GM18868 (cell line): ENCODE results near the gene TRAPPC10.

Experiments used
- ATAC-seq: cut with Tn5 transposase; IDR thresholded peaks from one replicate; pipeline ENCODE4 v1.9.1; 2021; ENCODE audit warnings: mild to moderate bottlenecking, moderate library complexity; ENCODE audit not compliant: unreplicated experiment

TRAPPC10 gene, protein sequence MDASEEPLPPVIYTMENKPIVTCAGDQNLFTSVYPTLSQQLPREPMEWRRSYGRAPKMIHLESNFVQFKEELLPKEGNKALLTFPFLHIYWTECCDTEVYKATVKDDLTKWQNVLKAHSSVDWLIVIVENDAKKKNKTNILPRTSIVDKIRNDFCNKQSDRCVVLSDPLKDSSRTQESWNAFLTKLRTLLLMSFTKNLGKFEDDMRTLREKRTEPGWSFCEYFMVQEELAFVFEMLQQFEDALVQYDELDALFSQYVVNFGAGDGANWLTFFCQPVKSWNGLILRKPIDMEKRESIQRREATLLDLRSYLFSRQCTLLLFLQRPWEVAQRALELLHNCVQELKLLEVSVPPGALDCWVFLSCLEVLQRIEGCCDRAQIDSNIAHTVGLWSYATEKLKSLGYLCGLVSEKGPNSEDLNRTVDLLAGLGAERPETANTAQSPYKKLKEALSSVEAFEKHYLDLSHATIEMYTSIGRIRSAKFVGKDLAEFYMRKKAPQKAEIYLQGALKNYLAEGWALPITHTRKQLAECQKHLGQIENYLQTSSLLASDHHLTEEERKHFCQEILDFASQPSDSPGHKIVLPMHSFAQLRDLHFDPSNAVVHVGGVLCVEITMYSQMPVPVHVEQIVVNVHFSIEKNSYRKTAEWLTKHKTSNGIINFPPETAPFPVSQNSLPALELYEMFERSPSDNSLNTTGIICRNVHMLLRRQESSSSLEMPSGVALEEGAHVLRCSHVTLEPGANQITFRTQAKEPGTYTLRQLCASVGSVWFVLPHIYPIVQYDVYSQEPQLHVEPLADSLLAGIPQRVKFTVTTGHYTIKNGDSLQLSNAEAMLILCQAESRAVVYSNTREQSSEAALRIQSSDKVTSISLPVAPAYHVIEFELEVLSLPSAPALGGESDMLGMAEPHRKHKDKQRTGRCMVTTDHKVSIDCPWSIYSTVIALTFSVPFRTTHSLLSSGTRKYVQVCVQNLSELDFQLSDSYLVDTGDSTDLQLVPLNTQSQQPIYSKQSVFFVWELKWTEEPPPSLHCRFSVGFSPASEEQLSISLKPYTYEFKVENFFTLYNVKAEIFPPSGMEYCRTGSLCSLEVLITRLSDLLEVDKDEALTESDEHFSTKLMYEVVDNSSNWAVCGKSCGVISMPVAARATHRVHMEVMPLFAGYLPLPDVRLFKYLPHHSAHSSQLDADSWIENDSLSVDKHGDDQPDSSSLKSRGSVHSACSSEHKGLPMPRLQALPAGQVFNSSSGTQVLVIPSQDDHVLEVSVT

DNA sequence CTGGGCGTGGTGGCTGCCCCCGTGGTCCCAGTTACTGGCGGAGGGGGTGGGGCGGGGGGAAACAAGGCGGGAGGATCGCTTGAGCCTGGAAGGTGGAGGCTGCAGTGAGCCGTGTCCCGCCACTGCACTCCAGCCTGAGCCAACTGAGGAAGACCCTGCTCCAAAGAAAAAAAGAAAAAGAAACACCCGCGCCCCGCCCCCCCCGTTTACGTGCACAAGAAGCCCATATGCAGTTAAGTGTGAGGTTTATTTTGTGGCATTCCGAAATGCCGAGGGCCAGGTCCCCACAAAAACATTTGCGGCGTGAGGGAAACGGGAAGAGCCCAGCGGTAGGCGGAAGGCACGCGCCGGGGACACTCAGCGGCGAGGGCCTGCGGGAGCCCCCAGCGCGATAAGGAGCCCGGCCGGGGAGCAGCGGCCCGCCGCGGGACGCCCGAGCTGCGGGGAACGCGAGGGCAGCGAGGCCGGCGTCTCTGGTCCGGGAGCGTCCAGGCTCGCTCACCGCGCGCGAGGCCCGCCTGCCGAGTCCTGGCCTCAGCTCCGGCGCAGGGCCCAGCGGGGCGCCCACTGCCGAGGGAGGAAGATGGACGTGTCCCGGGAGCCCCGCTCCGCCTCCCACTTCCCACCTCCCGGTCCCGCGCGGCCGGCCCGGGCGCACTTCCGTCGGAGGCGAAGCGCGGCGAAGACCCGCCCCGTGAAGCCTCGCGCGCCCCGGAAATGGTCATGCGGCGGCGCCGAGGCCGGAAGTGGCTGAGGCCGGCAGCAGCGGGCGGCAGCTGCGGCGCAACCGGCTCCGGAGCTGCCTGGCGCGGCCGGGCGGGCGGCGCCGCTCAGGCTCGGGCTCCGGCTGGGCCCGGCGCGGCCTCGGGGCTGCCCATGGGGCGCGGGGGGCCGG, at the start of gene TRAPPC10:
Gene TRAPPC10, plus strand, starts transcription at position 731 of the 895 bp plus-strand sequence. CDS start 185 bp downstream, outside the sequence.
- ATAC-seq, result peak; percentile 64

DNA sequence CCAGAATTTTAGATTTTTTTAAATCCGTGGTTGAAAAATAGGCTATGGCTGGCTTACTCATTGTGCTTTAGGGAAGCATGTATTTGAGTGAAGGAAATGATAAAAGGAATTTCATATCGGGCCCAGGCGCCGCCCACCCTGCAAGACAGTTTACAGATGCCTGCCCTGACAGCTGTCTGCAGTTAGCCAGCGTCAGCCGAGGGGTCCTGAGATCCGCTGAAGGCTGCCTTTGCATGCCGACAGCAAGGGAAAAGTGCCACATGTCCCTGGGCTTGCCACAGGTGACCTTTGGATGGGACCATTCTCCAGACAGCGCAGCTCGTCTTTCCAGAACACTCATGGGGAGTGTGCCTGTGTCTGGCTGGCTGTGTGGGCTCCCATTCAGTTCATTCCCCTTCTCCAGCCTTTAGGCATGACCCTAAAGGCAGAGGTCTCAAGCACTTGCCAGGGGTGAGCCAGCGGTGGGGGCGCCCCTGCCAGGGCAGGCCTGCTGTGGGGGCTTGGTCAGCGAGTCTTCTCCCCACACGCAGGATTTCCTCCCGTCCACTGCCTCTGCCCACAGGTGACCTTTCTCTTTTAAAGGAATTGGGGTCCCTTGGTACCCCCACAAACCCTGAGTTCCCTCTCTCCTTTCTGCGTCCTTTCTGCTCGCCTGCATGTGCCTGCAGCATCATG, 46.1 kb upstream of the TRAPPC10 start:
- ATAC-seq, result no peak

DNA sequence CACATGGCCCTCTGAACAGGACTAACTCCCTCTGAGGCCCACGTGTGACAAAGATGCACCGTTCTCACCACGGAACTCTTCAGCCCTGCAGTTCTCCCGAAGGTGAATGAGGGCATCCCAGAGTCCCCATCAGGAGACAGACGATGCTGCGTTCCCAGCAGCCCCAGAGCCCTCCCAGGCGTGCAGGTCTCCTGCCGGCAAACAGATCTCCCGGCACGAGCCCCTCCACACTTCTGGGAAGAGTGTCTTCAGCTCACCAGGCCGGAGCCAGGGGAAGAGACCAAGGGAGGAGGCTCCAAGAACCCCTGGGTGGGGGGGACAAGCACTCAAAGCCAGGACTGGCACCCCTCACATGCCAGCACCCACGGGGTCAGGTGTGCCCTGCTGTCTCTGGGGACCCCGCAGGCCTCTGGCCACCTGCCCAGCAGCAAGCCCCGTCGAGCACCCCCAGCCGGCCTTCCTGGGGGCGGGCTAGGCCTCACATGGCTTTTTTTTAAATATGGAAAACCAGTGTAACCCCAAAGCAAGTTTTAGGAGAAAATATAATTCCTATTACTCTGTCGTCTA, 45.1 kb upstream of the TRAPPC10 start:
- no peak for ATAC-seq

DNA sequence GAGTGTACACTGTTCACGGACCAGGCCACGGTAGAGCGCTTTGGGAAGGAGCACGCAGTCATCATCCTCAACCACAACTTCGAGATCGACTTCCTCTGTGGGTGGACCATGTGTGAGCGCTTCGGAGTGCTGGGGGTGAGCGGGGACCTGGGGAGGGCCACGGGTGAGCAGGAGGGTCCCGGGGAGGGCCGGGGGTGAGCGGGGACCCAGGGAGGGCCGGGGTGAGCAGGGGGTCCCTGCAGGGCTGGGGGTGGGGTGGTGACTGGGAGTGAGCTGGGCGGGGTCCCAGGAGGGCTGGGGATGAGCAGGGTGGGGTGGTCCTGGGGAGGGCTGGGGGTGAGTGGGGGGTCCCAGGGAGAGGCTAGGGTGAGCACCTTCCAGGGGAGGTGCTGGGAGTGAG, 44.1 kb upstream of the TRAPPC10 start:
- ATAC-seq, result no peak

DNA sequence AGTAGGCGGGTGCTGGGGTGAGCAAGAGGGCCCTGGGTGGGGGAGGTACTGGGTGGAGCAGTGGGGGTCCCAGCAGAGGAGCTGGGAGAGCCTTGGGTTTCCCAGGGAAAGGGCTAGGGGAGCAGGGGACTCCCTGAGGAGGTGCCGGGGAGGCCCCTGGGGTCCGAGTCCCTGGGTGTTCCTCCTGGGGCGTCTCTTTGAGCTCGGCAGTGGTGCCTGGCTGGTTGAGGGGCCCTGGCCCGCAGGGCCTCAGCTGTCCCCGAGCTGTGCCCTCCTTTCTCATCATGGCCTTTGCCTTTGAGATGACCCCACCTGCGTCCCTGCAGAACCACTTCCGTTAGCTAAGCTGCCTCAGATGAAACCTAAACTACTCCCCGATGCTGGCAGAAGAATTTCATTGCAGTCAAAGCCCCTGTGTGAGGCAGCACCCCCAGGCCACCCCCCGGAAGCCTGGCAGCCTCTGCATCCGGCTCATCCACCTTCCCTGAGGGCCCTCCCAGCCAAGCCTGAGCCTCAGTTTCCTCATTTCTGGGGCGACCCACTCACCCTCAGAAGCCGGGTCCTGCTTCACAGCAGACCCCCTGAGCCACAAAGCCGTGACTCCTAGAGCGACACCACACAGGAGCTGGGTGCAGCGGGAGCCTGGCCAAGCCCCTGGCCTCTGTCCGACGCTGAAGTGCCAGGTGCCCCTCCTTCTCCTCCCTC, 43.5 kb upstream of the TRAPPC10 start:
- no peak for ATAC-seq

DNA sequence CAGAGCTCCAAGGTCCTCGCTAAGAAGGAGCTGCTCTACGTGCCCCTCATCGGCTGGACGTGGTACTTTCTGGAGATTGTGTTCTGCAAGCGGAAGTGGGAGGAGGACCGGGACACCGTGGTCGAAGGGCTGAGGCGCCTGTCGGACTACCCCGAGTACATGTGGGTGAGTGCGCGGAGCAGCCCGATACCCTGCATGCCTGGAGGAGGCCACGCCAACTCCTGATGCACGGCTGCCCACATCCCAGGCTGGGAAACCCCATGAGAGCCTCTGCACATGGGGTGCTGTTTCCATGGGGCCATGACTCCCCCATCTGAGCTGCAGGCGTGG, 43.0 kb upstream of the TRAPPC10 start:
- no peak for ATAC-seq

DNA sequence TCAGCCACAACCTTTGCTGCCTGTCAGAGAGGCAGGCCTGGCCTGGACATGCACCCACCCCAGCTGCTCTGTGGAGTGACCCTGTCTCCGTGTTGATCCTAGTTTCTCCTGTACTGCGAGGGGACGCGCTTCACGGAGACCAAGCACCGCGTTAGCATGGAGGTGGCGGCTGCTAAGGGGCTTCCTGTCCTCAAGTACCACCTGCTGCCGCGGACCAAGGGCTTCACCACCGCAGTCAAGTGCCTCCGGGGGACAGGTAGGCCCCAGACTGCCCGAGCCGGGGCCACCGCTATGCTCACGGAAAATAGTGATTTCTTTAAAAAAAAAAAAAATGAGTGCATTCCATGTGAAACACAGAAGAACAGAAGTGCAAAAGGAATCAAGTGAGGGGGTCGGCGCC, 41.6 kb upstream of the TRAPPC10 start:
- no peak for ATAC-seq

DNA sequence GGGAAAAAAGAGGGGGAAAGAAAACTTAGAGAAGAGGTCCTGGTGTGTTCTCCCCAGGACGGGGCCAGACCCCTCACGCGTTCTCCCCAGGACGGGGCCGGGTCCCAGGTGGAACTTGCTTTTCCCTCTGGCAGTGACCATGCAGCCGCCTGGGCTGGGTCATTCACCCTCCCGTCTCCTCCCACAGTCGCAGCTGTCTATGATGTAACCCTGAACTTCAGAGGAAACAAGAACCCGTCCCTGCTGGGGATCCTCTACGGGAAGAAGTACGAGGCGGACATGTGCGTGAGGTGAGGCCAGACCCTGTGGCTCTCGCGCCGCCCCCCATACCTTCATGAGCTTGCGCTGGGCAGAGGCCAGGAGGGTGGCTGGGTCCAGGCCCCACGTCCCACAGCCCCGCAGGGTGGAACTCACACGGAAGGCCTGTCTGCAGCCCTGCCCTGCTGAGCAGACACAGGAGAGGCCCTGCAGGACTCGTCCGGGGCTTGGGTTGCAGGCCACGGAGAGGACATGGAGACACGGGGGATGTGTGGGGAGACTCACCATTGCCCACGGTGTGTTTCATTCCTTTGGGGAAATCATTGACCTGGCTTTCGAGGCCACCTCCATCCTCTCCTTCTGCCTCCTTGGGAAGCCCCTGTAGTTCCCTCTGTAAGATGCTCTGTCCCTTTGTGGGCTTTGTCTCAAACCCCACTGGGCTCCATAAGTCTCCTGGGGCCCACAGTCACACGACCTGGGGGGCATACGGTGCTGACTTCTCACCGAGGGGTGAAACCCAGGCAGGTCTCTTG, 40.7 kb upstream of the TRAPPC10 start:
- ATAC-seq, result no peak

DNA sequence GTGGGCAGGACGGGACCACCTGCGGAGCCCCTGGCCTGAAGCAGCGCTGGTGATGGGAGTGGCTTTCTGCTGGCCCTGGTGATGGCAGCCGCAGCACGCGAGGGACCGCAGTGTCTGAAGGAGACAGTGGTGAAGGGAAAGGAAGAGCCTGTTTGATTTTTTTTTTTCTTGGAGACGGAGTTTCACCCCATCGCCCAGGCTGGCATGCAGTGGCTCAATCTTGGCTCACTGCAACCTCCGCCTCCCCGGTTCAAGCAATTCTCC, 40.2 kb upstream of the TRAPPC10 start:
- ATAC-seq, result no peak

DNA sequence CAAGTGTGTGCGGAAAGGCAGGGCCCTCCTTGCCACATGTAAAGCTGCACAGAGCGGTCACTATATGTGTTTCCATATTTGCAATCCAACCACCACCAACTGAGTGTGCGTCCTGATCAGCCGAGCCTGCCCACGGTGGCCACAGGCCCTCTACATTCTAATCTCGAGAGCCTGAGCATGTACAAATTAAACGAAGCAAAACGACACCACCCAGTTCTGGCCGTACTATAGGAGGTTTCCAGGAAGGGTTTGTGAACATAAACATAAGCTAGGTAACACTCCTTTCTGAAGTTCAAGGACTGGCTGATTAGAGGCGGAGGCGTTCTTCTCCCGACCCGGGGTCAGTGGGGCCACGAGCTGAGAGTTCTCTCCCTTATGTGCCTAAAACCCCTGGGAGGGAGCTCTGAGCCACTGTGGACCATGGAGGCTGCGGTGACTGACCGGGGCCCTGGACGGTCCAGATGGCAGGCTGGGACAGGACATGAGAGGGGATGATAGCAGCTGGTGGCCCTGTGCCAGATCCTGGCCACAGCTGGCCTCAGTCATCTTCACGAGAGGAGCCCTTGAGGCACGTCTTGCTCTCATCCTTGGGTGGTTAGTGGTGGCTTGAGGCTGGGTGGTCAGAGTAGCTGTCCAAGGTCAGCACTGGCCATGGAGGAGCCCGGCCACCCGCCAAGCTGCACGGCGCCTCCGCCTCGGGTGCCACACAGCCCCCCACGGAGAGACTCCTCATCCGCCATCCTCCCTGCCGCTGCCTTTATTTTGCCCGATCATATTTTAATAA, 39.1 kb upstream of the TRAPPC10 start:
- ATAC-seq, result no peak

DNA sequence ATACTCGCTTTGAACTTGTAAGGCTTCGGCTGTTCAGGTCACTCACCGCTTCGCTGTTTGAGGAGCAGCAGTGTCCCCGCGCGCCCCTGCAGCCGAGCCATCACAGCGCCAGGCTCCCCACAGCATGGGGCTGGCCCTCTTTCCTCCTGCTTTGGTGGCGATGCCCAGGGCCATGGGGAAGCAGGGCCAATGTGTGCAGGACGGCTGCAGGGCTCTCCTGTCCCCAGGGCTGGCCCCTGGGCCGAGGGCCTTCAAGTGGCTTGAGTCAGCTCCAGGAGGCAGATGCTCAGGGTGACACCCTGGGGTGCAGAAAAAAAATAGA, 38.5 kb upstream of the TRAPPC10 start:
- no peak for ATAC-seq

DNA sequence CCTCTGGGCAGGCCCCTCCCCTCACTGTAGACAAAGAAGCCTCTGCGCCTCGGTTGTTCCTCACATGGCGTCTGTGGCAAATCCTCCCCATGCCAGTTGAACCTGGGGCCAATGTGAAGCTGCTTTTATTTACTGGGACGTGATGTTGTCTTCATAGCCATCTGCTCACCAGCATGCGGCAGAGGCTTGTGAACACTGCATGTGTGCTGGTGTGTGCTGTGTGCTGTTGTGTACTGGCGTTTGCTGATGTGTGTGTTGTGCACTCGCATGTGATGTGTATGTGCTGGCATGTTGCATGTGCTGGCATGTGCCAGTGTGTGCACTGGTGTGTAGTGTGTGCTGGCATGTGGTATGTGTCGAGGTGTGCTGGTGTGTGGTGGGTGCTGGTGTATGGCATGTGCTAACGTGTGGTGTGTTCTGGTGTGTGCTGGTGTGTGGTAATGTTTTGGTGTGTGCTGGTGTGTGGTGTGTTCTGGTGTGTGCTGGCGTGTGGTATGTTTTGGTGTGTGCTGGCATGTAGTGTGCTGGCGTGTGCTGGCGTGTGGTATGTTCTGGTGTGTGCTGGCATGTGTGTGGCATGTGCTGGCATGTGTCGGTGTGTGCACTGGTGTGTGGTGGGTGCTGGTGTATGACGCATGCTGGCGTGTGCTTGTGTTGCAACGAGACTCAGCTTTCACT, 37.2 kb upstream of the TRAPPC10 start:
- ATAC-seq, result peak; percentile 8

DNA sequence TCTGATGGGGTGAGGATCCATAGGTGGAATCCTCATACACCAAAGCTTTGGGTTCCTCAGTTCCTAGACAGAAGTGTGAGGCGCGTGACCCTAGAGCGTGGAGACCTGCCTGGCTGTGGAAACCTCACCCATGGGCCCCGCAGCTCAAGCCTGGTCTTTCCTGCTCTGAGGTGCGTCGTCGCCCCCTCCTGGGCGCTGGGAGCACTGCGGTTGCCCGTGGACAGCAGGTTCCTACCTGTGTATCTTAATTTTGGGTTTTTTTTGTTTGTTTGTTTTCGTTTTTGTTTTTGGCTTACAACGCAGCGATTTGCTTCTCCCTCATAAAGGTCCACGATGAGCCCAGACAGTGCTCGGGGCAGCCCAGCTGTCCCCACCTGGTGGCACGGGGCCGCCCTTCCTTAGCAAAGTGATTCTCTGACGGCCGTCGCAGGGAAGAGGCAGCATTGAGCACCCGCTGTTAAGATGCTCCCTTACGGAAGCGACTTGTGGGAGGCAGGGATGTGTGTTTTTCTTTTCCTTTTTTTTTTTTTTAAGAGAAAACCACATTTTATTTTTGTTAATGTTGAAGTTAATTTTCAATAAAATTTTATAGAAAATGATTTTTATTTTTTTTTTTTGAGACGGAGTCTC, 36.5 kb upstream of the TRAPPC10 start:
- ATAC-seq, result peak; percentile 54

DNA sequence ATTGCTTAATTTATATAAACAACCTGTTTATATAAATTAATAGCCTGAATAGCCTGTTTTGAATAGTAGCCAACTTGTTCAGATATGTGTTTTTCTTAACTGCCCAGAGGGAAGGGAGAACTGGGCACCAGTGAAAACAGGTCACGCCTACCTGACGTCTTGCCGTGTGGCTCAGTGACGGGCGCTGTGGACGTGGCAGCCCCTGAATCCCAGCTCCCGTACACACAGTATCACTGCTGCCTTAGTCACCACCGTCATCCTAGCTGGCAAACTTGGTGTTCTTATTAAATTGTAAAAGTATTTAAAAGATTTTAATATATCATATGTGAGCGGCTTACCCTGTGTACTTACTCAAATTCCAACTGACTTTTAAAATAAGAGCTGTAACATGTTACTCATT, 35.4 kb upstream of the TRAPPC10 start:
- ATAC-seq, result no peak

DNA sequence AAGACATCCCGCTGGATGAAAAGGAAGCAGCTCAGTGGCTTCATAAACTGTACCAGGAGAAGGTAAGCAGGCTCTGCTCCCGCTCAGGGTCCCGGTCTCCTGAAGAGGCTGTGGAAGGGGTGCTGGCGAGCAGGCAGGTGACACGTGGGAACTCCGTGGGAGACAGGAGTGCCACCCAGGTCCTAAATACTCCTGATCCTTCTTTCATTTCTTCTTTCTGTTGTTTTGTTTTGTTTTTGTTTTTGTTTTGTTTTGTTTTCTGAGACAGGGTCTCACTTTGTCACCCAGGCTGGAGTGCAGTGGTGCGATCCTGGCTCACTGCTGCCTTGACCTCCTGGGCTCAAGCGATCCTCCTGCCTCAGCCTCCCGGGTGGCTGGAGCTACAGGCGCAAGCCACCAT, 34.0 kb upstream of the TRAPPC10 start:
- ATAC-seq, result no peak

DNA sequence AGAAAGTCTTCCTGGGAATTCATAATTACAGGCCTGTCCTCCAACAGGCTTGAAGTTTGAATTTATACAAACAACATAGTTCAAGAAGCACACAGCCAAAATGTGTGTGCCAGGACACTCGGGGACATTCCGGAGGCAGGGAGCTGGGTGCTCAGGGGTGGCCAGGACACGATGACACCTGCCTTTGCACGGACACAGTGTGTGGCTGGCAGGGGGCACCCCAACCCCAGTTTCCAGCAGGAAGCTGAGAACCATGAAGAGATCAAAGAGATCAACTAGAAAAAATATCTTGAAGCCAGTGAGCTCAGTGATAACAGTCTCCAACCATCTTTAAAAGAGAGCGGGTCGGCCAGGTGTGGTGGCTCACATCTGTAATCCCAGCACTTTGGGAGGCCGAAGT, 32.5 kb upstream of the TRAPPC10 start:
- no peak for ATAC-seq
